NOMO-1 treated with DMSO at 0.1 percent for 48 hours (cell line): ENCODE results near the gene THBS2.

Experiments
- DNase-seq: peaks from one replicate; lab custom pipeline; 2025; ENCODE audit not compliant: unreplicated experiment; lab: John Stamatoyannopoulos, UW

THBS2 gene

GRCh38 chr6:169251371-169251802 lies 2.3 kb downstream of the THBS2 start:
- no peak for DNase-seq

- DNase-seq, result no peak
These were observed 3.0 kb downstream of the THBS2 start for GRCh38 chr6:169250660-169251059.

- DNase-seq, result no peak
These were observed 4.6 kb downstream of the THBS2 start for GRCh38 chr6:169249057-169249456.

- DNase-seq, result no peak
These were observed 5.1 kb downstream of the THBS2 start for GRCh38 chr6:169248521-169248971.

- DNase-seq, result no peak
These were observed 5.7 kb downstream of the THBS2 start for GRCh38 chr6:169247991-169248390.

GRCh38 chr6:169247419-169247818 lies 6.2 kb downstream of the THBS2 start:
- no peak for DNase-seq

- DNase-seq, result no peak
These were observed 7.2 kb downstream of the THBS2 start for GRCh38 chr6:169246445-169246844.

- DNase-seq, result no peak
These were observed 8.8 kb downstream of the THBS2 start for GRCh38 chr6:169244684-169245383.

- no peak for DNase-seq
These were observed 10.0 kb downstream of the THBS2 start for GRCh38 chr6:169243661-169244060.

GRCh38 chr6:169243186-169243585 lies 10.5 kb downstream of the THBS2 start:
- no peak for DNase-seq

- DNase-seq, result no peak
These were observed 11.8 kb downstream of the THBS2 start for GRCh38 chr6:169241688-169242350.

GRCh38 chr6:169240591-169241390 lies 12.9 kb downstream of the THBS2 start:
- no peak for DNase-seq

- no peak for DNase-seq
These were observed 13.5 kb downstream of the THBS2 start for GRCh38 chr6:169240125-169240524.

GRCh38 chr6:169239181-169239580 lies 14.5 kb downstream of the THBS2 start:
- no peak for DNase-seq

GRCh38 chr6:169238766-169239165 lies 14.9 kb downstream of the THBS2 start:
- no peak for DNase-seq

- no peak for DNase-seq
These were observed 16.0 kb downstream of the THBS2 start for GRCh38 chr6:169237496-169238134.

GRCh38 chr6:169236988-169237387 lies 16.7 kb downstream of the THBS2 start:
- DNase-seq, result no peak

GRCh38 chr6:169236545-169236944 lies 17.1 kb downstream of the THBS2 start:
- no peak for DNase-seq

GRCh38 chr6:169235286-169235685 lies 18.4 kb downstream of the THBS2 start:
- DNase-seq, result no peak

GRCh38 chr6:169234634-169235033 lies 19.0 kb downstream of the THBS2 start:
- no peak for DNase-seq

GRCh38 chr6:169233832-169234231 lies 19.8 kb downstream of the THBS2 start:
- DNase-seq, result no peak
